ENCODE results near the gene MRRF.

MRRF gene

GRCh38 chr9:122221183-122221811, 43.4 kb upstream of the MRRF start:
- Histone ChIP-seq H3K27me3 (ENCODE audit: control insufficient read depth in 1 of 2, insufficient read depth in 1 of 2, low read length in 2 of 2) (peaks cover 100% of the 10 kb centered on the region in 2 experiments), H3K14ac (ENCODE audit: low read length in 2 of 2) (no peak overlapping the region), H4K8ac (ENCODE audit: low read length) (no peak overlapping the region), H3K36me3 (ENCODE audit: control insufficient read depth in 1 of 2, insufficient read depth in 2 of 2, low read depth in 1 of 2, low read length in 2 of 2) (no peaks in the 10 kb centered on the region), H3K18ac (ENCODE audit: low read depth in 1 of 2, low read length in 2 of 2) (no peak overlapping the region), H3K4me1 (ENCODE audit: control insufficient read depth, insufficient read depth, low read depth, low read length) (peaks cover 24% of the 10 kb centered on the region), H3K9ac (ENCODE audit: low read length) (no peak overlapping the region), H2BK120ac (ENCODE audit: low read depth, low read length) (no peak overlapping the region), H4K91ac (ENCODE audit: low read length) (no peak overlapping the region), H2AFZ (ENCODE audit: low read depth, low read length) (no peak overlapping the region), H2BK15ac (ENCODE audit: low read depth, poor library complexity, severe bottlenecking) (no peak overlapping the region), H3K79me1 (replicated peaks; ENCODE audit: low read length, poor library complexity, severe bottlenecking) (no peaks in the 10 kb centered on the region), H2BK5ac (ENCODE audit: low read depth, low read length, poor library complexity, severe bottlenecking) (no peak overlapping the region), H2AK5ac (ENCODE audit: low read length, severe bottlenecking) (no peak overlapping the region), H2BK12ac (ENCODE audit: low read length in 2 of 2) (no peak overlapping the region), H3K23ac (ENCODE audit: low read length in 2 of 2) (no peak overlapping the region), H3K4me3 (ENCODE audit: insufficient read depth in 1 of 2, low read depth in 1 of 2, low read length in 2 of 2) (no peak overlapping the region), H3K4ac (ENCODE audit: low read depth in 1 of 2, low read length in 2 of 2) (no peak overlapping the region), H3K27ac (ENCODE audit: low read length, poor library complexity, severe bottlenecking) (no peak overlapping the region), H3K9me3 (ENCODE audit: control insufficient read depth, low read length) (no peaks in the 10 kb centered on the region), H3K4me2 (ENCODE audit: low read length, poor library complexity, severe bottlenecking) (no peak overlapping the region)
- DNase-seq = no peak
- WGBS = 6% methylated on average over 21 of the region's 27 CpGs

DNA sequence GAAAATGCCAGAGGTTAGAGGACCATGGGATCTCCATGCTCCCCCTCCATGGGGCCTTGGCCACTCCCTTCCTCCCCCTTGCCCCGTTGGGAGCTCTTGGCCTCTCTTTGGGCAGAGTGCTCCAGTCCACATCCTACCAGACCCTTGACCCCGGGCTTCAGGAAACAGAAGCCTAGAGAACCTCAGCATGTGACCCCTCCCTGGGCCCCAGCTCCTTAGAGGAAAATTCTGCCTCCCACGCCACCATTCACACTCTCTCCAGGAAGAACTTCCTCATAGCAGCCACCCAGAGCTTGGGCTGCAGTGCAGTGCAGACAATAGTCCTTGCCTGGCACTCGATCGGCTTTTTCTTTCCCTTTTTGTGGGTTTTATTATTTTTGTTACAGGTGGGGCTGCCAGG, 41.9 kb upstream of the MRRF start:
- Histone ChIP-seq H4K91ac (ENCODE audit: low read length) (no peak overlapping the region), H3K27ac (ENCODE audit: low read length, poor library complexity, severe bottlenecking) (no peak overlapping the region), H2BK12ac (ENCODE audit: low read length in 2 of 2) (no peak overlapping the region), H3K4me2 (ENCODE audit: low read length, poor library complexity, severe bottlenecking) (no peak overlapping the region), H3K79me1 (replicated peaks; ENCODE audit: low read length, poor library complexity, severe bottlenecking) (no peaks in the 10 kb centered on the region), H2BK5ac (ENCODE audit: low read depth, low read length, poor library complexity, severe bottlenecking) (no peak overlapping the region), H3K14ac (ENCODE audit: low read length in 2 of 2) (no peak overlapping the region), H2AK5ac (ENCODE audit: low read length, severe bottlenecking) (no peak overlapping the region), H3K9me3 (ENCODE audit: control insufficient read depth, low read length) (no peaks in the 10 kb centered on the region), H3K4ac (ENCODE audit: low read depth in 1 of 2, low read length in 2 of 2) (no peak overlapping the region), H4K8ac (ENCODE audit: low read length) (no peak overlapping the region), H3K27me3 (ENCODE audit: control insufficient read depth in 1 of 2, insufficient read depth in 1 of 2, low read length in 2 of 2) (peaks cover 100% of the 10 kb centered on the region in 2 experiments), H3K4me3 (ENCODE audit: insufficient read depth in 1 of 2, low read depth in 1 of 2, low read length in 2 of 2) (no peak overlapping the region), H3K4me1 (ENCODE audit: control insufficient read depth, insufficient read depth, low read depth, low read length) (peaks cover 30% of the 10 kb centered on the region), H3K36me3 (ENCODE audit: control insufficient read depth in 1 of 2, insufficient read depth in 2 of 2, low read depth in 1 of 2, low read length in 2 of 2) (no peaks in the 10 kb centered on the region), H2BK15ac (ENCODE audit: low read depth, poor library complexity, severe bottlenecking) (no peak overlapping the region), H2BK120ac (ENCODE audit: low read depth, low read length) (no peak overlapping the region), H3K18ac (ENCODE audit: low read depth in 1 of 2, low read length in 2 of 2) (no peak overlapping the region), H2AFZ (ENCODE audit: low read depth, low read length) (no peak overlapping the region), H3K23ac (ENCODE audit: low read length in 2 of 2) (no peak overlapping the region), H3K9ac (ENCODE audit: low read length) (no peak overlapping the region)
- 30% methylated on average over 3 of the region's 5 CpGs for WGBS
- no peak for DNase-seq

GRCh38 chr9:122223435-122223834, 41.2 kb upstream of the MRRF start:
- no peaks in the 10 kb centered on the region for H3K36me3 ChIP-seq (ENCODE audit: control insufficient read depth in 1 of 2, insufficient read depth in 2 of 2, low read depth in 1 of 2, low read length in 2 of 2)
- no peaks in the 10 kb centered on the region for H3K9me3 ChIP-seq (ENCODE audit: control insufficient read depth, low read length)
- no peak for DNase-seq
- H2BK120ac ChIP-seq (ENCODE audit: low read depth, low read length) = no peak overlapping the region
- peaks cover 32% of the 10 kb centered on the region for H3K4me1 ChIP-seq (ENCODE audit: control insufficient read depth, insufficient read depth, low read depth, low read length)
- 75% methylated on average over 5 of the region's 5 CpGs for WGBS
- no peak overlapping the region for H3K23ac ChIP-seq (ENCODE audit: low read length in 2 of 2)
- no peak overlapping the region for H2BK5ac ChIP-seq (ENCODE audit: low read depth, low read length, poor library complexity, severe bottlenecking)
- no peak overlapping the region for H4K8ac ChIP-seq (ENCODE audit: low read length)
- no peak overlapping the region for H3K9ac ChIP-seq (ENCODE audit: low read length)
- no peak overlapping the region for H4K91ac ChIP-seq (ENCODE audit: low read length)
- no peak overlapping the region for H3K4me2 ChIP-seq (ENCODE audit: low read length, poor library complexity, severe bottlenecking)
- no peak overlapping the region for H3K27ac ChIP-seq (ENCODE audit: low read length, poor library complexity, severe bottlenecking)
- no peak overlapping the region for H3K4ac ChIP-seq (ENCODE audit: low read depth in 1 of 2, low read length in 2 of 2)
- H3K14ac ChIP-seq (ENCODE audit: low read length in 2 of 2) = no peak overlapping the region
- H3K27me3 ChIP-seq (ENCODE audit: control insufficient read depth in 1 of 2, insufficient read depth in 1 of 2, low read length in 2 of 2) = peaks cover 98 to 99% of the 10 kb centered on the region in 2 experiments
- H2BK15ac ChIP-seq (ENCODE audit: low read depth, poor library complexity, severe bottlenecking) = no peak overlapping the region
- H3K18ac ChIP-seq (ENCODE audit: low read depth in 1 of 2, low read length in 2 of 2) = no peak overlapping the region
- no peaks in the 10 kb centered on the region for H3K79me1 ChIP-seq (replicated peaks; ENCODE audit: low read length, poor library complexity, severe bottlenecking)
- H2AK5ac ChIP-seq (ENCODE audit: low read length, severe bottlenecking) = no peak overlapping the region
- no peak overlapping the region for H3K4me3 ChIP-seq (ENCODE audit: insufficient read depth in 1 of 2, low read depth in 1 of 2, low read length in 2 of 2)
- H2BK12ac ChIP-seq (ENCODE audit: low read length in 2 of 2) = no peak overlapping the region
- no peak overlapping the region for H2AFZ ChIP-seq (ENCODE audit: low read depth, low read length)

GRCh38 chr9:122225312-122226141, 39.2 kb upstream of the MRRF start:
- 18% methylated on average over 51 of the region's 51 CpGs for WGBS
- no peak overlapping the region for H2BK15ac ChIP-seq (ENCODE audit: low read depth, poor library complexity, severe bottlenecking)
- no peak overlapping the region for H2AFZ ChIP-seq (ENCODE audit: low read depth, low read length)
- H2BK12ac ChIP-seq (ENCODE audit: low read length in 2 of 2) = no peak overlapping the region
- H3K14ac ChIP-seq (ENCODE audit: low read length in 2 of 2) = no peak overlapping the region
- no peak overlapping the region for H3K27ac ChIP-seq (ENCODE audit: low read length, poor library complexity, severe bottlenecking)
- H4K91ac ChIP-seq (ENCODE audit: low read length) = no peak overlapping the region
- no peaks in the 10 kb centered on the region for H3K79me1 ChIP-seq (replicated peaks; ENCODE audit: low read length, poor library complexity, severe bottlenecking)
- peaks cover 23% of the 10 kb centered on the region for H3K4me1 ChIP-seq (ENCODE audit: control insufficient read depth, insufficient read depth, low read depth, low read length)
- no peak overlapping the region for H3K18ac ChIP-seq (ENCODE audit: low read depth in 1 of 2, low read length in 2 of 2)
- no peak overlapping the region for H2BK120ac ChIP-seq (ENCODE audit: low read depth, low read length)
- H3K23ac ChIP-seq (ENCODE audit: low read length in 2 of 2) = no peak overlapping the region
- H3K9ac ChIP-seq (ENCODE audit: low read length) = no peak overlapping the region
- peaks cover 96 to 97% of the 10 kb centered on the region in 2 experiments for H3K27me3 ChIP-seq (ENCODE audit: control insufficient read depth in 1 of 2, insufficient read depth in 1 of 2, low read length in 2 of 2)
- no peaks in the 10 kb centered on the region for H3K9me3 ChIP-seq (ENCODE audit: control insufficient read depth, low read length)
- no peak overlapping the region for H3K4ac ChIP-seq (ENCODE audit: low read depth in 1 of 2, low read length in 2 of 2)
- H3K36me3 ChIP-seq (ENCODE audit: control insufficient read depth in 1 of 2, insufficient read depth in 2 of 2, low read depth in 1 of 2, low read length in 2 of 2) = no peaks in the 10 kb centered on the region
- no peak overlapping the region for H2BK5ac ChIP-seq (ENCODE audit: low read depth, low read length, poor library complexity, severe bottlenecking)
- H3K4me2 ChIP-seq (ENCODE audit: low read length, poor library complexity, severe bottlenecking) = no peak overlapping the region
- H2AK5ac ChIP-seq (ENCODE audit: low read length, severe bottlenecking) = no peak overlapping the region
- no peak for DNase-seq
- no peak overlapping the region for H4K8ac ChIP-seq (ENCODE audit: low read length)
- peak overlapping the region in 1 of 2 experiments; percentile 57 for H3K4me3 ChIP-seq (ENCODE audit: insufficient read depth in 1 of 2, low read depth in 1 of 2, low read length in 2 of 2)
